ENCODE measurements around the gene MMP21. TPM values are rescaled to one million over a fixed set of nuclear protein-coding genes. Genes with fewer than 3 reads are reported as not detected.

The MMP21 gene
- polyA plus RNA-seq, 1 donor: 0.28 TPM

GRCh38 chr10:125792342-125793300 lies 17.0 kb upstream of the MMP21 start:
- H3K27me3 ChIP-seq (ENCODE audit: control insufficient read depth, insufficient read depth, low read length): no peaks in the 10 kb centered on the region
- DNase-seq: no peak
- H3K4me3 ChIP-seq (ENCODE audit: low read length): no peak overlapping the region
- no CpG with 5 or more reads among the region's 14 CpGs for WGBS (ENCODE audit: insufficient coverage, low lambda C conversion rate)
- peaks cover 73% of the 10 kb centered on the region for H3K36me3 ChIP-seq (ENCODE audit: control insufficient read depth, insufficient read depth, low read length)
- no peaks in the 10 kb centered on the region for H3K9me3 ChIP-seq (ENCODE audit: control insufficient read depth, low read depth, low read length)
- H3K4me1 ChIP-seq (ENCODE audit: control insufficient read depth, insufficient read depth, low read length): no peaks in the 10 kb centered on the region
- no peak overlapping the region for H3K27ac ChIP-seq (ENCODE audit: low read length)

GRCh38 chr10:125788156-125789034 lies 12.8 kb upstream of the MMP21 start:
- no CpG with 5 or more reads among the region's 17 CpGs for WGBS (ENCODE audit: insufficient coverage, low lambda C conversion rate)
- Histone ChIP-seq H3K4me1 (ENCODE audit: control insufficient read depth, insufficient read depth, low read length) (no peaks in the 10 kb centered on the region), H3K4me3 (ENCODE audit: low read length) (no peak overlapping the region), H3K9me3 (ENCODE audit: control insufficient read depth, low read depth, low read length) (no peaks in the 10 kb centered on the region), H3K27ac (ENCODE audit: low read length) (no peak overlapping the region), H3K27me3 (ENCODE audit: control insufficient read depth, insufficient read depth, low read length) (no peaks in the 10 kb centered on the region), H3K36me3 (ENCODE audit: control insufficient read depth, insufficient read depth, low read length) (peaks cover 36% of the 10 kb centered on the region)
- no peak for DNase-seq

GRCh38 chr10:125785791-125786190 lies 10.2 kb upstream of the MMP21 start:
- DNase-seq: no peak
- Histone ChIP-seq H3K4me1 (ENCODE audit: control insufficient read depth, insufficient read depth, low read length) (no peaks in the 10 kb centered on the region), H3K36me3 (ENCODE audit: control insufficient read depth, insufficient read depth, low read length) (peaks cover 21% of the 10 kb centered on the region), H3K9me3 (ENCODE audit: control insufficient read depth, low read depth, low read length) (no peaks in the 10 kb centered on the region), H3K4me3 (ENCODE audit: low read length) (no peak overlapping the region), H3K27me3 (ENCODE audit: control insufficient read depth, insufficient read depth, low read length) (no peaks in the 10 kb centered on the region), H3K27ac (ENCODE audit: low read length) (no peak overlapping the region)
- WGBS (ENCODE audit: insufficient coverage, low lambda C conversion rate): no CpG with 5 or more reads among the region's 9 CpGs

GRCh38 chr10:125783957-125784356 lies 8.3 kb upstream of the MMP21 start:
- Histone ChIP-seq H3K4me3 (ENCODE audit: low read length) (no peak overlapping the region), H3K27ac (ENCODE audit: low read length) (no peak overlapping the region), H3K9me3 (ENCODE audit: control insufficient read depth, low read depth, low read length) (no peaks in the 10 kb centered on the region), H3K36me3 (ENCODE audit: control insufficient read depth, insufficient read depth, low read length) (peaks cover 9% of the 10 kb centered on the region), H3K27me3 (ENCODE audit: control insufficient read depth, insufficient read depth, low read length) (no peaks in the 10 kb centered on the region), H3K4me1 (ENCODE audit: control insufficient read depth, insufficient read depth, low read length) (no peaks in the 10 kb centered on the region)
- no CpG with 5 or more reads among the region's 6 CpGs for WGBS (ENCODE audit: insufficient coverage, low lambda C conversion rate)
- no peak for DNase-seq

- Histone ChIP-seq H3K27me3 (ENCODE audit: control insufficient read depth, insufficient read depth, low read length) (no peaks in the 10 kb centered on the region), H3K9me3 (ENCODE audit: control insufficient read depth, low read depth, low read length) (no peaks in the 10 kb centered on the region), H3K27ac (ENCODE audit: low read length) (no peak overlapping the region), H3K4me1 (ENCODE audit: control insufficient read depth, insufficient read depth, low read length) (no peaks in the 10 kb centered on the region), H3K36me3 (ENCODE audit: control insufficient read depth, insufficient read depth, low read length) (peaks cover 6% of the 10 kb centered on the region), H3K4me3 (ENCODE audit: low read length) (no peak overlapping the region)
- no CpG with 5 or more reads among the region's 7 CpGs for WGBS (ENCODE audit: insufficient coverage, low lambda C conversion rate)
- no peak for DNase-seq
These were observed 7.8 kb upstream of the MMP21 start for GRCh38 chr10:125783408-125783807.

GRCh38 chr10:125782616-125783015 lies 7.0 kb upstream of the MMP21 start:
- no peak overlapping the region for H3K4me3 ChIP-seq (ENCODE audit: low read length)
- no peak for DNase-seq

GRCh38 chr10:125782054-125782453 lies 6.4 kb upstream of the MMP21 start:
- Histone ChIP-seq H3K4me1 (ENCODE audit: control insufficient read depth, insufficient read depth, low read length) (no peaks in the 10 kb centered on the region), H3K4me3 (ENCODE audit: low read length) (no peak overlapping the region), H3K27ac (ENCODE audit: low read length) (no peak overlapping the region), H3K36me3 (ENCODE audit: control insufficient read depth, insufficient read depth, low read length) (no peaks in the 10 kb centered on the region), H3K27me3 (ENCODE audit: control insufficient read depth, insufficient read depth, low read length) (no peaks in the 10 kb centered on the region), H3K9me3 (ENCODE audit: control insufficient read depth, low read depth, low read length) (no peaks in the 10 kb centered on the region)
- 80% methylated on average over 4 of the region's 11 CpGs for WGBS (ENCODE audit: insufficient coverage, low lambda C conversion rate)
- no peak for DNase-seq

More at GRCh38 chr10:125782616-125783015, 7.0 kb upstream of the MMP21 start:
- Histone ChIP-seq H3K27me3 (ENCODE audit: control insufficient read depth, insufficient read depth, low read length) (no peaks in the 10 kb centered on the region), H3K4me1 (ENCODE audit: control insufficient read depth, insufficient read depth, low read length) (no peaks in the 10 kb centered on the region), H3K27ac (ENCODE audit: low read length) (no peak overlapping the region), H3K36me3 (ENCODE audit: control insufficient read depth, insufficient read depth, low read length) (no peaks in the 10 kb centered on the region), H3K9me3 (ENCODE audit: control insufficient read depth, low read depth, low read length) (no peaks in the 10 kb centered on the region)
- no CpG with 5 or more reads among the region's 11 CpGs for WGBS (ENCODE audit: insufficient coverage, low lambda C conversion rate)

- no CpG with 5 or more reads among the region's 8 CpGs for WGBS (ENCODE audit: insufficient coverage, low lambda C conversion rate)
- Histone ChIP-seq H3K9me3 (ENCODE audit: control insufficient read depth, low read depth, low read length) (no peaks in the 10 kb centered on the region), H3K27ac (ENCODE audit: low read length) (no peak overlapping the region), H3K27me3 (ENCODE audit: control insufficient read depth, insufficient read depth, low read length) (no peaks in the 10 kb centered on the region), H3K4me1 (ENCODE audit: control insufficient read depth, insufficient read depth, low read length) (no peaks in the 10 kb centered on the region), H3K4me3 (ENCODE audit: low read length) (no peak overlapping the region), H3K36me3 (ENCODE audit: control insufficient read depth, insufficient read depth, low read length) (no peaks in the 10 kb centered on the region)
- no peak for DNase-seq
These were observed 5.8 kb upstream of the MMP21 start for GRCh38 chr10:125781374-125781773.

GRCh38 chr10:125779403-125780327 lies 4.0 kb upstream of the MMP21 start:
- DNase-seq: no peak
- Histone ChIP-seq H3K36me3 (ENCODE audit: control insufficient read depth, insufficient read depth, low read length) (no peaks in the 10 kb centered on the region), H3K9me3 (ENCODE audit: control insufficient read depth, low read depth, low read length) (peaks cover 2% of the 10 kb centered on the region), H3K27me3 (ENCODE audit: control insufficient read depth, insufficient read depth, low read length) (peaks cover 3% of the 10 kb centered on the region), H3K4me1 (ENCODE audit: control insufficient read depth, insufficient read depth, low read length) (no peaks in the 10 kb centered on the region), H3K27ac (ENCODE audit: low read length) (no peak overlapping the region), H3K4me3 (ENCODE audit: low read length) (no peak overlapping the region)
- no CpG with 5 or more reads among the region's 10 CpGs for WGBS (ENCODE audit: insufficient coverage, low lambda C conversion rate)

Measured in large intestine (tissue), 3 donors.